Right atrium auricular region (tissue), 2 donors: ENCODE data around the gene BRIP1. TPM values are rescaled to one million over a fixed set of nuclear protein-coding genes. Genes with fewer than 3 reads are reported as not detected.

Source experiments
- DNase-seq: peaks from one replicate; pipeline ENCODE4 v3.0.0-alpha.2; 2019; ENCODE audit warnings: low spot score
- H3K27ac ChIP-seq, 2 donors: fragments of 200-600 bp; sonication (generic); 1 replicate in 1 of 2; 2 replicates in 1 of 2; pipeline ENCODE4 v1.5.1; 2016 to 2019
- H3K27me3 ChIP-seq, 2 donors: fragments of 200-600 bp; sonication (generic); one replicate each; pipeline versions ENCODE4 v1.5.1 to v1.6.0; 2017 to 2019
- H3K36me3 ChIP-seq: fragments of 200-600 bp; sonication (generic); one replicate; pipeline ENCODE4 v1.5.1; 2016
- H3K4me1 ChIP-seq, 2 donors: fragments of 200-600 bp; sonication (generic); one replicate each; pipeline versions ENCODE4 v1.5.1 to v1.6.0; 2017 to 2019
- H3K4me3 ChIP-seq, 2 donors: fragments of 200-600 bp; sonication (generic); 1 replicate in 1 of 2; 2 replicates in 1 of 2; pipeline ENCODE4 v1.5.1; 2017 to 2019; ENCODE audit warnings: mild to moderate bottlenecking in 1 of 2, moderate library complexity in 1 of 2
- H3K9me3 ChIP-seq, 2 donors: fragments of 200-600 bp; sonication (generic); one replicate each; pipeline ENCODE4 v1.5.1; 2019
- CTCF ChIP-seq, 2 donors: fragments of 200-600 bp; sonication (generic); IDR thresholded peaks; one replicate each; pipeline ENCODE4 v1.5.1; 2019; ENCODE audit warnings: antibody characterized with exemption in 2 of 2
- total RNA-seq, 2 donors: library from RNA; depleted of rRNA; stranded (reverse); fragments of >200 nt; gene quantifications; one replicate each; pipeline ENCODE4 v1.1.0, GENCODE V29; 2016

The BRIP1 gene
- total RNA-seq, 2 donors from 2014 or later = not detected

GRCh38 chr17:61799812-61800484 is 63.4 kb downstream of the BRIP1 start:
- no peak overlapping the region for H3K27ac ChIP-seq
- H3K9me3 ChIP-seq = no peaks in the 10 kb centered on the region
- no peak for DNase-seq
- H3K4me1 ChIP-seq = no peaks in the 10 kb centered on the region
- no peak for TF ChIP-seq CTCF (IDR thresholded peaks at IDR 0.05)
- no peak overlapping the region for H3K4me3 ChIP-seq
- no peaks in the 10 kb centered on the region for H3K36me3 ChIP-seq
- H3K27me3 ChIP-seq = no peaks in the 10 kb centered on the region

GRCh38 chr17:61797283-61797682 is 66.0 kb downstream of the BRIP1 start:
- Histone ChIP-seq H3K27me3 (no peaks in the 10 kb centered on the region), H3K9me3 (no peaks in the 10 kb centered on the region), H3K4me3 (no peak overlapping the region), H3K4me1 (no peaks in the 10 kb centered on the region), H3K27ac (no peak overlapping the region), H3K36me3 (no peaks in the 10 kb centered on the region)
- no peak for TF ChIP-seq CTCF (IDR thresholded peaks at IDR 0.05)
- DNase-seq = no peak

GRCh38 chr17:61795546-61795945 is 67.8 kb downstream of the BRIP1 start:
- H3K27ac ChIP-seq = no peak overlapping the region
- no peaks in the 10 kb centered on the region for H3K27me3 ChIP-seq
- TF ChIP-seq CTCF (IDR thresholded peaks at IDR 0.05) = no peak
- no peaks in the 10 kb centered on the region for H3K9me3 ChIP-seq
- H3K4me3 ChIP-seq = no peak overlapping the region
- no peaks in the 10 kb centered on the region for H3K36me3 ChIP-seq
- DNase-seq = no peak
- H3K4me1 ChIP-seq = no peaks in the 10 kb centered on the region

- Histone ChIP-seq H3K27ac (no peak overlapping the region), H3K27me3 (no peaks in the 10 kb centered on the region), H3K9me3 (no peaks in the 10 kb centered on the region), H3K4me1 (no peaks in the 10 kb centered on the region), H3K36me3 (no peaks in the 10 kb centered on the region), H3K4me3 (no peak overlapping the region)
- TF ChIP-seq CTCF (IDR thresholded peaks at IDR 0.05) = no peak
- no peak for DNase-seq
These were observed 68.5 kb downstream of the BRIP1 start for GRCh38 chr17:61794792-61795191.

GRCh38 chr17:61794242-61794641 is 69.1 kb downstream of the BRIP1 start:
- DNase-seq = no peak
- TF ChIP-seq CTCF (IDR thresholded peaks at IDR 0.05) = no peak
- Histone ChIP-seq H3K4me1 (no peaks in the 10 kb centered on the region), H3K36me3 (no peaks in the 10 kb centered on the region), H3K27ac (no peak overlapping the region), H3K27me3 (no peaks in the 10 kb centered on the region), H3K9me3 (no peaks in the 10 kb centered on the region), H3K4me3 (no peak overlapping the region)

- no peaks in the 10 kb centered on the region for H3K36me3 ChIP-seq
- no peak for DNase-seq
- H3K9me3 ChIP-seq = no peaks in the 10 kb centered on the region
- no peak overlapping the region for H3K27ac ChIP-seq
- H3K27me3 ChIP-seq = no peaks in the 10 kb centered on the region
- no peak overlapping the region for H3K4me3 ChIP-seq
- no peak for TF ChIP-seq CTCF (IDR thresholded peaks at IDR 0.05)
- no peaks in the 10 kb centered on the region for H3K4me1 ChIP-seq
These were observed 69.8 kb downstream of the BRIP1 start for GRCh38 chr17:61793565-61793964.
